ENCODE measurements around the gene BHLHE40.

DNA sequence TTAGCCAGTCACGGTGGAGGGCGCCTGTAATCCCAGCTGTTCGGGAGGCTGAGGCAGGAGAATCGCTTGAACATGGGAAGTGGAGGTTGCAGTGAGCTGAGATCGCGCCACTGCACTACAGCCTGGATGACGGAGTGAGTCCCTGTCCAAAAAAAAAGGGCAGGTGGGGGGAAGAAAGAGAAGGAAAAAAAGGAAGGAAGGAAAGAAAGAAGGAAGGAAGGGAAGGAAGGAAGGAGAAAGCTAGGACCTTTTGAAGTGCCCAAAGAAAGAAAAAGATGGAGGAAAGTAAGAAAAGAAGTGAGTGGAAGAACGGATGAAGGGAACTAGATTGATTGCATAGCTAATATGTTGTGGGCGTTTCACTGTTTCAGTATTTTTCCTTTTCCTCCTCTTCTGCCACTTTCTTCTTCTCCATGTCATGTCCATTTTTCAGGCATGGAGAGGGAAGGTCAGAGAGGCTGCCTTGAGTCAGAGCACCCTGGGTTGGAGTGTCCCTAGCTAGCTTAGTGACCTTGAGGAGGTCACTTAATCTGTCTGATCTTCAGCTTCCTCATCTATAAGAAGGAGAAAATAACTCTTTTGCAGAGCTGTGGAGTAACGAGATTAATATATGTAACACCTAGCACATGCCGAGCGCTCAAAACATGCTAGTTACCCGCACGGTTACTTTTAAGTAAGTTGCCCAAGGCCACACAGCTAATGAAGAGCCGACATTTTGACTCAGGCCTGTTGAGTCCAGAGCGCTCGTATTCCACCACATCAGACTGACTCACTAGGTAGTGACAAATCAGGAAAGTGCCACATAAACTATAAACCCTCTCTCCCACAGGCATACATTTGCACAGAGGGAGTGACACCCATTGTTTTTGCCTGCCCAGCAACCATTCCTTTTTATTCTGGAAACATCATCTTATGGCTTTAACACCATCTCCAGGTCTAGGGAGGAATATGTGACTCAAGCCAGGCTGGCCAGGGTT lies 42.2 kb downstream of the BHLHE40 start:
- TF ChIP-seq, protein P1, sequence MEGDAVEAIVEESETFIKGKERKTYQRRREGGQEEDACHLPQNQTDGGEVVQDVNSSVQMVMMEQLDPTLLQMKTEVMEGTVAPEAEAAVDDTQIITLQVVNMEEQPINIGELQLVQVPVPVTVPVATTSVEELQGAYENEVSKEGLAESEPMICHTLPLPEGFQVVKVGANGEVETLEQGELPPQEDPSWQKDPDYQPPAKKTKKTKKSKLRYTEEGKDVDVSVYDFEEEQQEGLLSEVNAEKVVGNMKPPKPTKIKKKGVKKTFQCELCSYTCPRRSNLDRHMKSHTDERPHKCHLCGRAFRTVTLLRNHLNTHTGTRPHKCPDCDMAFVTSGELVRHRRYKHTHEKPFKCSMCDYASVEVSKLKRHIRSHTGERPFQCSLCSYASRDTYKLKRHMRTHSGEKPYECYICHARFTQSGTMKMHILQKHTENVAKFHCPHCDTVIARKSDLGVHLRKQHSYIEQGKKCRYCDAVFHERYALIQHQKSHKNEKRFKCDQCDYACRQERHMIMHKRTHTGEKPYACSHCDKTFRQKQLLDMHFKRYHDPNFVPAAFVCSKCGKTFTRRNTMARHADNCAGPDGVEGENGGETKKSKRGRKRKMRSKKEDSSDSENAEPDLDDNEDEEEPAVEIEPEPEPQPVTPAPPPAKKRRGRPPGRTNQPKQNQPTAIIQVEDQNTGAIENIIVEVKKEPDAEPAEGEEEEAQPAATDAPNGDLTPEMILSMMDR (IDR thresholded peaks at IDR 0.05): no peak
- TF ChIP-seq POLR2A (IDR thresholded peaks at IDR 0.05): no peak
